Measurements from ENCODE around the gene ICOS.

DNA sequence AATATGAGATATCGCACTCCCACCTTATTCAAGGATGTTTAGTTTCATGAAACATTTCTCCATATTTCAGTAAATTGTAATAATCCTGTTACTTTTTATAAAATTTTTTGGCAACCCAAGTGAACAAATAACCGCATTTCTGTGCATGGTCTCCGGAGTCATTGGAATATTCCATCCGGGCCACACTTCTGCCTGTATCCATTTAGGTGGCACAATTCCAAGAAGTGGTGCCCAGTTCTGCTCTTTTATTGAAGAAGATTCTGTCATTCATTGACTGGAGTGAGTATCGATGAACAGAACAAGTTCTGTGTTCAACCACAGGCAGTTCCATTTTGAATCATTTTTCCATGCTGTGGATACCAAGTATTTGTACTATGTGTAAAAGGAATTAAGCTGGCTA lies 26.6 kb upstream of the ICOS start:
- TF ChIP-seq, protein P1, sequence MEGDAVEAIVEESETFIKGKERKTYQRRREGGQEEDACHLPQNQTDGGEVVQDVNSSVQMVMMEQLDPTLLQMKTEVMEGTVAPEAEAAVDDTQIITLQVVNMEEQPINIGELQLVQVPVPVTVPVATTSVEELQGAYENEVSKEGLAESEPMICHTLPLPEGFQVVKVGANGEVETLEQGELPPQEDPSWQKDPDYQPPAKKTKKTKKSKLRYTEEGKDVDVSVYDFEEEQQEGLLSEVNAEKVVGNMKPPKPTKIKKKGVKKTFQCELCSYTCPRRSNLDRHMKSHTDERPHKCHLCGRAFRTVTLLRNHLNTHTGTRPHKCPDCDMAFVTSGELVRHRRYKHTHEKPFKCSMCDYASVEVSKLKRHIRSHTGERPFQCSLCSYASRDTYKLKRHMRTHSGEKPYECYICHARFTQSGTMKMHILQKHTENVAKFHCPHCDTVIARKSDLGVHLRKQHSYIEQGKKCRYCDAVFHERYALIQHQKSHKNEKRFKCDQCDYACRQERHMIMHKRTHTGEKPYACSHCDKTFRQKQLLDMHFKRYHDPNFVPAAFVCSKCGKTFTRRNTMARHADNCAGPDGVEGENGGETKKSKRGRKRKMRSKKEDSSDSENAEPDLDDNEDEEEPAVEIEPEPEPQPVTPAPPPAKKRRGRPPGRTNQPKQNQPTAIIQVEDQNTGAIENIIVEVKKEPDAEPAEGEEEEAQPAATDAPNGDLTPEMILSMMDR (IDR thresholded peaks at IDR 0.05), result no peak
- TF ChIP-seq EZH2phosphoT487 (IDR thresholded peaks at IDR 0.05) (no peak), EZH2 (IDR thresholded peaks at IDR 0.05) (no peak)

Data from neural progenitor cell (in vitro differentiated cells).